ENCODE results near the gene LYPD6.

DNA sequence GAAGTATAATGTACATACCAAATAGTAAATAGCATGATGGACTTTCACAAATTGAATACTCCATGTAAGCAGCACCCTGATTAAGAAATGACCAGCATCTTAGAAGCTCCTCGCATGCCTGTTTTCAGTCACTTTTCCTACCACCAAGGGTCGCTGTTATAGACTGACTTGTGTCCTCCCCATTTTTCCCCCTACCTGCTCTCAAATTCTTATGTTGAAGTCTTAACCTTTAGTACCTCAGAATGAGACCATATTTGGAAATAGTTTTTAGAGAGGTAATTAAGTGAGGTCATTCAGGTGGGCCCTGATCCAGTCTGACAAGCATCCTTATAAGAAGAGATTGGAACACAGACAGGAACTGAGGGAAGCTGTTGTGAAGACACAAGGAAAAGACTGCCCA is 125.9 kb downstream of the LYPD6 start:
- TF ChIP-seq GATA2 (IDR thresholded peaks at IDR 0.05; ENCODE audit: low read depth, low read length) (no peak), GATA3 (IDR thresholded peaks at IDR 0.05; ENCODE audit: low read depth, low read length) (no peak)
